HUDEP-2 (cell line): ENCODE results near the gene ZBTB22.
"Not testable (repeated sequence)": the region's sequence is repeated elsewhere in the genome, so short reads cannot be mapped to it uniquely, and the experiment has no call there.

Experiments used
- DNase-seq, 76 experiments: peaks; one replicate each; lab custom pipeline; 2025; ENCODE audit not compliant: unreplicated experiment in 76 of 76; lab: John Stamatoyannopoulos, UW

The ZBTB22 gene, protein sequence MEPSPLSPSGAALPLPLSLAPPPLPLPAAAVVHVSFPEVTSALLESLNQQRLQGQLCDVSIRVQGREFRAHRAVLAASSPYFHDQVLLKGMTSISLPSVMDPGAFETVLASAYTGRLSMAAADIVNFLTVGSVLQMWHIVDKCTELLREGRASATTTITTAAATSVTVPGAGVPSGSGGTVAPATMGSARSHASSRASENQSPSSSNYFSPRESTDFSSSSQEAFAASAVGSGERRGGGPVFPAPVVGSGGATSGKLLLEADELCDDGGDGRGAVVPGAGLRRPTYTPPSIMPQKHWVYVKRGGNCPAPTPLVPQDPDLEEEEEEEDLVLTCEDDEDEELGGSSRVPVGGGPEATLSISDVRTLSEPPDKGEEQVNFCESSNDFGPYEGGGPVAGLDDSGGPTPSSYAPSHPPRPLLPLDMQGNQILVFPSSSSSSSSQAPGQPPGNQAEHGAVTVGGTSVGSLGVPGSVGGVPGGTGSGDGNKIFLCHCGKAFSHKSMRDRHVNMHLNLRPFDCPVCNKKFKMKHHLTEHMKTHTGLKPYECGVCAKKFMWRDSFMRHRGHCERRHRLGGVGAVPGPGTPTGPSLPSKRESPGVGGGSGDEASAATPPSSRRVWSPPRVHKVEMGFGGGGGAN

DNA sequence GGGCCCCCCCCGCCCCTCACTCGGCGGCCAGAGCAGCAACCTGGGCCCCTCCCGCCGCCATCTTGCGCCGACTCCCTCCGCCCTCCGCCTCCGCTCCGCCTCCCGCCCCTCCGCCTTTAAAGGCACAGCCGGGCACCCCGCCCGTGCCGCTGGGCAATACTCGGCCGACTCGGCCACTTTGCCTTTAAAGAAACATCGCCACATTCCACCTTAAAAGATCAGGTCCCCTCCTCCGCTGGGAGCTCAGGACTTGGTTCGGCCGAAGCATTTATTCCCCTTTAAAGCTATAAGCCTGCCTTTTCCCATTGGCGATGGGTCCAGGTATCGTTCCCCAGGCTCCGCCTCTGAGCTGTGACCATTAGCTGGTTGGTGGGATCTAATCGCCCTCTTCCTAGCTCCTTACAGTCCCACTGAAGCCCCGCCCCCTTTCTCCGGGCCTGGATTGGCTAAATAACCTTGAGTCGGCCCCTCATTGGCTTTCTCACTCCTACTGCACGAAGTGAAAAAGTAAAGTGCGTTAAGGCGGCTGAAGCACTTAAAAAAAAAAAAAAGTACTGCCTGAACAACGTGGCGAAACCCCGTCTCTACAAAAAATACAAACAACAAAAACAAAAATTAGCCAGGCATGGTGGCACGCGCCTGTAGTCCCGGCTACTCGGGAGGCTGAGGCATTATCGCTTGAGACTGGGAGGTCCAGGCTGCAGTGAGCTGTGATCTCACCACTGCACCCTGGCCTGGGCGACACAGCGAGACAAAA lies at the start of gene ZBTB22:
ZBTB22 (minus strand) TSS at position 76 of the 757 bp plus-strand sequence. CDS start 828 bp downstream, outside the sequence.
- DNase-seq: peak in 75 of 76 experiments; percentile 89 to 100 (median 98)

DNA sequence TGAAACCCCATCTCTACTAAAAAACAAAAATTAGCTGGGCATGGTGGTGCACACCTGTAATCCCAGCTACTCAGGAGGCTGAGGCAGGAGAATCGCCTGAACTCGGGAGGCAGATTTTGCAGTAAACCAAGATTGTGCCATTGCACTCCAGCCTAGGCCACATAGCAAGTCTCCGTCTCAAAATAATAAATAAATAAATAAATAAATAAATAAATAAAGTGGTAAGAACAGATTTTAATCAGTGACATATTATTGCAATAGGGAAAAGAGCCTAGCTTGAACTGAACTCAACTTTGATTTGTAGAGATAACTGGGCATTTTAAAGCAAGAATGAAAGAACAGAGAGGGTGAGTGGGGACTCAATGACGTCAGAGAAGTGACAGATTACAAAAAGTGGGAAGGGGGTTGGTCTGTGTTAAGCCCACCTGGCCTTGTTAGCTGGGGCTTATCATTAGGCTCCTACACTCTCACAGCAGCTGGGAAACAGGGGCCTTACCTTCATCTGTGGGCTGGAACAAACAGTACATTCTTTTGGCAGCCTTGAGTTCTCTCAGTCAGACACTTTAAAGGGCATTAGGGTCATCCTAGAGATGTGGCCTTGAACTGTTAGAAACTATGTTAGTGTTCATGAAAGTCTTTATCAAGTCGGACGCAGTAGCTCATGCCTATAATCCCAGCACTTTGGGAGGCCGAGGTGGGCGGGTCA lies 49.6 kb upstream of the ZBTB22 start:
- no peak for DNase-seq

DNA sequence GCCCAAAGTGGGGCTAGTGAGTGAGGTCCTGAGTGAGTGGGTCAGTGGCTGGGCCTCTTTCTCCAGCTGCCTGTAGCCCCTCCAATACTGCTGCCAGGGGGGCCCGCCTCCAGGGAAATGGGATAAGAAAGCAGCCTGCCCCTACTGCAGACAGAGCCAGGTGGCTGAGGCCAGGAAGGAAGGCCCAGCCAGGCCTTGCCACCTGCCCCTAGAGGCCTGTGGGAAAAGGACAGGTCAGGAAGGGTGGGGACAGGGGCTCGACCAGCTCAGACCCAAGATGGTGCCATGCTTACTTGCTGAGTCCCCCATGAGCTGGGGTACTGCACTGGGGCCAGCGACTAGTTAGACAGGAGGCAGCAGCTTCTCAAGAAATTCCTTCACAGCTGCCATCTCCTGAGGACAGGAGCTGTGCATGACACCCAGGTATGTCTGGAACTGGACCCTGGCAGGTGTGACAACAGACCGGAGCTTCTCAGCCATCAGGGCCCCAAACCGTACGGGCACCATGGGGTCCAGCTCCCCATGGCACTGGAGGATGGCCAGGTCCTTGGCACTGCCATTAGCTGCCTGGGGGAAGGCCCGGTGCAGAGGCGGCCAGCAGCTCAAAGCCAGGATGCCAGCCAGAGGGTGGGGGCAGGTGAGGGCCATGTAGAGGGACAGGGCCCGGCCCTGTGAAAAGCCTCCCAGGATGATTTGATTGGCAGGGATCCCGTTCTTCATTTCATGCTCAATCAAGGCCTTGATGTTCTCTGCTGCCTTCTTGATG lies 47.8 kb upstream of the ZBTB22 start:
- DNase-seq: not testable (repeated sequence)

DNA sequence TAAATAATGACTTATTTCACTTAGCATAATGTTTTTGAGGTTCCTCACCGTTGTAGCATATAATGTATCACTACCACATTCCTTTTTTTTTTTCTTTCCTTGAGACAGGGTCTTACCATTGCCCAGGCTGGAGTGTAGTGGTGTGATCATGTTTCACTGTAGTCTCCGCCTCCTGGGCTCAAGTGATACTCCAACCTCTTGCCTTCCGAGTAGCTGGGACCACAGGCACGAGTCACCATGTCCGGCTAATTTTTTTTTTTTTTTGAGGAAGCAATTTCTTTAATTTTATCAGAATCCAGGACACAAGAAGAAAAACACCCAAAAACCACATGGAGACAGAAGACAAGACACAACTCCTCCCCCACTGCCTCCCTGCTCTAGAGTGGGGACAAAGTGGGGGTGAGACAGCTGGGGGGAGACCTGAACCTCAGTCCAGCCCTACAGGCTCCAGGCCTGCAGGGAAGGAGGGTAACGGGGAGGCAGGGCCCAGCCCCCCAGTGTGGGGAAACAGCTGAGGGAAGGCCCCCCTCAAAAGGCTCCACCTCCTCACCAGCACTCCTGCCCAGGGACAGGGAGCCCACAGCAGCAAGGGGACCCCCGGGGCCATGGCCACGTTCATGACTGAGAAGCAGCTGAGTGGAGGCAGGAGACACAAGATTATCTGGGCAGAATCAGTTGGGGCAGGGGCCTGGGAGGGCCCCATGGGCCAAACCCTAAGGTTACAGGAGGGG lies 47.1 kb upstream of the ZBTB22 start:
- DNase-seq: peak in 7 of 76 experiments; percentile 4 to 25 (median 16)

DNA sequence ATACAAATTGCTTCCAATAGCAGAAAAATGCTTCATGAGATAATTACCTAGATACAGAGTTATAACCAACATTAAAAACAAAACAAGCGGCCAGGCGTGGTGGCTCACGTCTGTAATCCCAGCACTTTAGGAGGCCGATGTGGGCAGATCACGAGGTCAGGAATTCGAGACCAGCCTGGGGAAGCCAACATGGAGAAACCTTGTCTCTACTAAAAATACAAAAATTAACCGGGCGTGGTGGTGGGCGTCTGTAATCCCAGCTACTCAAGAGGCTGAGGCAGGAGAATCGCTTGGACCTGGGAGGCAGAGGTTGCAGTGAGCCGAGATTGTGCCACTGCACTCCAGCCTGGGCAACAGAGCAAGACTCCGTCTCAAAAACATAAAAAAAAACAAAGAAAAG lies 45.9 kb upstream of the ZBTB22 start:
- not testable (repeated sequence) for DNase-seq

DNA sequence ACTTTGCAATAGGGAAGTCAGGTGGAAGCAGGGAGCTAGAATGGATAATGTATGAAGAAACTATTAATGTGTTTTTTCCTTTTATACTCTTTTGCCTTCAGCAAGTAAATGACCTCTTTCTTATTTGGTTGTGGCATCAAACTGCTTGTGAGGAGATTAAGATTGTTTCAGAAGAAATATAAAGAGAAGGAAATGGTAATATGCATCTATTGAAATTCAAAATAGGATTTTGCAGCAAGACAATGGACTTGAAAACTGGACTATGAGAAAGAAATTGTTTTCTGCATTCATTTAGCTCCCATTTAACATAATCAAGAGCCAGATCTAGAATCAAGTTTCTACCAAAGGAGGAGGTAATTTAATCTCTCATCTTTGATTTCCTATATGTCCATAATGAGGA lies 41.8 kb upstream of the ZBTB22 start:
- DNase-seq: no peak

DNA sequence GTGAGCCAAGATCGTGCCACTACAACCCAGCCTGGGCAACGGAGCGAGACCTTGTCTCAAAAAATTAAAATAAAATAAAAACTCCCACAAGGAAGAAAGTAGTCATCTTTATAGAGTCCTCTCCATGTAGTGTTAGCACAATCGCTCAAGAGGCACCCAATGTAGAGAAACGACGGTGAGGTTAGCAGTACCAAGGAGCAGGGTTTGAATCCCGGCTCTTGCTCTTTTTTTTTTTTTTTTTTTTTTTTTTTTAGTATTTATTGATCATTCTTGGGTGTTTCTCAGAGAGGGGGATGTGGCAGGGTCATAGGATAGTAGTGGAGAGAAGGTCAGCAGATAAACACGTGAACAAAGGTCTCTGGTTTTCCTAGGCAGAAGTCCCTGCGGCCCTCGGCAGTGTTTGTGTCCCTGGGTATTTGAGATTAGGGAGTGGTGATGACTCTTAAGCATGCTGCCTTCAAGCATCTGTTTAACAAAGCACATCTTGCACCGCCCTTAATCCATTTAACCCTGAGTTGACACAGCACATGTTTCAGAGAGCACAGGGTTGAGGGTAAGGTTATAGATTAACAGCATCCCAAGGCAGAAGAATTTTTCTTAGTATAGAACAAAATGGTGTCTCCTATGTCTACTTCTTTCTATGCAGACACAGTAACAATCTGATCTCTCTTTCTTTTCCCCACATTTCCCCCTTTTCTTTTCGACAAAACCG lies 39.8 kb upstream of the ZBTB22 start:
- peak in 6 of 76 experiments; percentile 13 to 37 (median 26) for DNase-seq

DNA sequence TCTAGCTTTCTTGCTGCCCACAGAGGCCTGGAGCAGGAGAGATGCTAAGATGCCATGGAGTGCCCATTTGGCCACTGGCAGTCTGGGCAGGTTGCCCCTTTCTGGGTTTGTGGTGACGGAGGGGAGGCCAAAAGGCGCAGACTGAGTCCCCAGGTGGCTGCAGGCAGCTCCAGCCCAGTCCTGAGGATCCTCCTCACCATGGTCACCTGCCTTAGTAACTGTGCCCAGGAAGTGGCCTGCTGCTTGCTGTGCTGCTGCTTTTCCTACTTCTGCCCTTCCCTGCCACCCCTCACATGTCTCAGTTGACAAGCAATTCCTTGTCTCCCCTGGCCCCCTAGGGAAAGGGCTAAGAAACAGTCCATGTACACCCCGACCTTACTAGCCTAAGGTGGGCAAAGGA lies 38.8 kb upstream of the ZBTB22 start:
- no peak for DNase-seq

DNA sequence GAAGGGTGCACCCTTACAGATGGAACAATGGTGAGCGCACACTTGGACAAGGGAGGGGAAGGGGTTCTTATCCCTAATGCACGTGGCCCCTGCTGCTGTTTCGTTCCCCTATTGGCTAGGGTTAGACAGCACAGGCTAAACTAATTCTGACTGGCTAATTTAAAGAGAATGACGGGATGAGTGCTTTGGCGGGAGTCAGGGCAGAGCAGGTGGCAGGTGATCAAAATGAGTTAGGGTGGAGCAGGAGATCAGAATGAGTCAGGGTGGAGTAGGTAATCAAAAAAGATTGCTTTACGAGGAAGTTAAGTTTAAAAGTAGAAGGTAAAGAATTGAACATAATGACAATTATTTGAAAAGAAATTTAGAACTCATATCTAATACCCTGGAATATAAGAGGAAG lies 38.3 kb upstream of the ZBTB22 start:
- not testable (repeated sequence) for DNase-seq

DNA sequence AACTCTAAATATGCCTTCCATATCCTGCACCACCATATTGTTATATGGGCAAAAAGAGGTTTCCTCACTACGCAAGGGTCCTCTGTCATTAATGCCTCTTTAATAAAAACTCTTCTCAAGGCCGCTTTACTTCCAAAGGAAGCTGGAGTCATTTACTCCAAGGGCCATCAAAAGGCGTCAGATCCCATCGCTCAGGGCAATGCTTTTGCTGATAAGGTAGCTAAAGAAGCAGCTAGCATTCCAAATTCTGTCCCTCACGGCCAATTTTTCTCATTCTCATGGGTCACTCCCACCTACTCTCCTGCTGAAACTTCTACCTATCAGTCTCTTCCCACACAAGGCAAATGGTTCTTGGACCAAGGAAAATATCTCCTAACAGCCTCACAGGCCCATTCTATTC lies 30.3 kb upstream of the ZBTB22 start:
- DNase-seq: no peak

DNA sequence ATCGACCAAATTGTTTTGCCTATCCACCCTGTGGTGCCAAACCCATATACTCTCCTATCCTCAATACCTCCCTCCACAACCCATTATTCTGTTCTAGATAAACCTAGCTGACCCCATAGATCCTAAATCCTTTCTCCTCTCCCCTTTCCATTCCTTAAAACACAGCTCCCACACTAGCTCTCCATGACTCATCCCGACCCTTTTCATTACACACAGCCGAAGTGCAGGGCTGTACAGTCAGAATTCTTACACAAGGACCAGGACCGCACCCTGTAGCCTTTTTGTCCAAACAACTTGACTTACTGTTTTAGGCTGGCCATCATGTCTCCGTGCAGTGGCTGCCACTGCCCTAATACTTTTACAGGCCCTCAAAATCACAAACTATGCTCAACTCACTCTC lies 29.4 kb upstream of the ZBTB22 start:
- not testable (repeated sequence) for DNase-seq

DNA sequence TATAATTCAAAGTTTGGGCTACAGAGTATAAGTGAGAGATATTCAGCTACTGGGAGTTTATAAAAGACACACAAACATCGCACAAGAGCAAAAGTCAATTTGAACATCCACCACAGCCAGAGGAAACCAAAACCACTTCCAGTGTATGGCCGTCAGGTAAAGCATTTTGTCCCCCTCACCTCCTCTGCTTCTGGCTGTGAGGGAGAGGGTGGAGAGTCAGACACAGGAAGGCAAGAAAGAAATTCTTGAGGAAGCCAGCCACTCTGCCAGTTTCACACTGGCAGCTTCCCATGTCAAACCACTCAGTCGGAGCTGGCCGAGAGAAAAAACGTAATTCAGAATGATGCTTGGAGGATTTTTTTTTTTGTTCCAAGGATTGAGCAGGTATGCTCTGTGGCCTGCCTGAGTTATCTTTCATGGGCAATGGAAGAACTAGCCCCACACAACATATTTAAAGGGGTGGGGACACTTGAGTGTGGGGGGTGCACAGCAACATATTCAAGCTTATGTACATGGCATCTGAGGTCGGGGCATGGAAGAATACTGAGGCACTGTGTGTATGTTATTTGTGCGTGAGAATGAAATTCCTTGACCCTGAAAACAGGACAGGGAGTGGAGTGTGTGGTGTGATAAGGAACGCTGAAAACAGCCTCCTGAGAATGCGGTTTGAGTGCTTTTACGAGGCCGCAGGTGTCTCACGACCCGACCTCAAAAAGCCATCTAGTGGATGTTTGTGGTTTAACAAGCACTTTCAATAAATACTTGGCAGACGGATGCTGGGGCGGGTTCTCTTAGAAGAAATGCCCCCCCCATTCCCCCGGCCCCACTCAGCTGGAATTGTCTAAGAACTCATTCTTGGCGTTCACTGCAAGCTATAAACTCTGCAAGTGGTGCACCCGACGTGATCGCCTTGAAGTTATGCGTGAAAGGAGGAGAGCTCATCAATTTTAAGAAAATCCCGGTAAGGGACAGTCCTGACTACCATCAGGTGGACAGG lies 27.5 kb upstream of the ZBTB22 start:
- DNase-seq: peak in 64 of 76 experiments; percentile 8 to 81 (median 47)

DNA sequence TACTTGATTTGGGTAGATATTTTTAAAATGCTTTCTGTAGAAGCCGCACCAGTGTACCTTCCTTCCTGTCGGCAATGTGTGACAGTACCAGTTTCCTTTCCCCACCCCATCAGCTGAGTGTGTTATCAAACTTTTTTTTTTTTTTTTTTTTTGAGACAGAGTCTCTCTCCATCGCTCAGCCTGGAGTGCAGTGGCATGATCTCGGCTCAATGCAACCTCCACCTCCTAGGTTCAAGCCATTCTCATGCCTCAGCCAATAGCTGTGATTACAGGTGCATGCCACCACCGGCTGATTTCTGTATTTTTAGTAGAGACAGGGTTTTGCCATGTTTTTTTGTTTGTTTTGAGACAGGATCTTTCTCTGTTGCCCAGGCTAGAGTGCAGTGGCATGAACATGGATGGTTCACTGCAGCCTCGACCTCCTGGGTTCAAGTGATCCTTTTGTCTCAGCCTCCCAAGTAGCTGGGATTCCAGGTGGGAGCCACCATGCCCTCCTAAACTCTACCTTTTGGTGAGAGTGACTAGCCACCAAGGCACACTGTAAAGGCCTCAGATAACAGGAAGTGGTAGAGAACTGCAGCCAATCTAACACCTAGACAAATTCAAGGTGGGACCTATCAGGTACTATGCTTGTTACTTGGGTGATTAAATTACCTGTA lies 26.5 kb upstream of the ZBTB22 start:
- DNase-seq: peak in 6 of 76 experiments; percentile 5 to 30 (median 18)

DNA sequence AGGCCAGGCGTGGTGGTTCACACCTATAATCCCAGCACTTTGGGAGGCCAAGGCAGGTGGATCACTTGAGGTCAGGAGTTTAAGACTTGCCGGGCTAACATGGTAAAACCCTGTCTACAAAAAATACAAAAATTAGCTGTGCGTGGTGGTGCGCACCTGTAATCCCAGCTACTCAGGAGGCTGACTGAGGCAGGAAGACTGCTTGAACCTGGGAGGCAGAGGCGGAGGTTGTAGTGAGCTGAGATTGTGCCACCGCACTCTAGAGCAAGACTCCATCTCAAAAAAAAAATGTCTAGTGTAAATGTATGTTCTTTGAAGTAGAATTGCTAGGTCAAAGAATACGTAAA lies 26.0 kb upstream of the ZBTB22 start:
- DNase-seq: not testable (repeated sequence)

DNA sequence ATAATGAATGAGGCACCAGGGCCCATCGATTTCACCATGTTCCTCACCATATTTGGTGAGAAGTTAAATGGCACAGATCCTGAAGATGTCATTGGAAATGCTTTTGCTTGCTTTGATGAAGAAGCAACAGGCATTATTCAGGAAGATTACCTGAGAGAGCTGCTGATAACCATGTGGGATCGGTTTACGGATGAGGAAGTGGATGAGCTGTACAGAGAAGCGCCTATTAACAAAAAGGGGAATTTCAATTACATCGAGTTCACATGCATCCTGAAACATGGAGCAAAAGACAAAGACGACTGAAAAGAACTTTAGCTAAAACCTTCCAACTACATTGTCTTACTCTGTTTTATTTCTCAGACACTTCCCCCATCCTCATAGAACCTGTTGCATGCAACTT lies 21.6 kb upstream of the ZBTB22 start:
- no peak for DNase-seq

DNA sequence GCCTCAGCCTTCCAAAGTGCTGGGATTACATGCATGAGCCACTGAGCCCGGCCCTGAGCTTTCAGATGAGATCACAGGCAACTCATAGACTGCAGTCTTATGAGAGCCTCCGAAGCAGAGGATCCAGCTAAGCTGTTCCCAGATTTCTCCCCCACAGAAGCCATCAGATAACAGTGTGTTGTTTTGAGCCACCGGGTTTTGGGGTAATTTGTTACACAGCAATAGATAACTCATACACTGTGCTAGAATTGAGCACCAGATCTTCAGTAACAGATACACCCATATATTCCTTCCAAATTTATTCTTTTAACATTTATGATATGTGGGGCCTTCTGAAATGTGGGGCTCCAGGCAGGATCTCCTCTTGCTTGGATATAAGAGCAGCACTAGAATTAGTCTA lies 19.0 kb upstream of the ZBTB22 start:
- DNase-seq: no peak

DNA sequence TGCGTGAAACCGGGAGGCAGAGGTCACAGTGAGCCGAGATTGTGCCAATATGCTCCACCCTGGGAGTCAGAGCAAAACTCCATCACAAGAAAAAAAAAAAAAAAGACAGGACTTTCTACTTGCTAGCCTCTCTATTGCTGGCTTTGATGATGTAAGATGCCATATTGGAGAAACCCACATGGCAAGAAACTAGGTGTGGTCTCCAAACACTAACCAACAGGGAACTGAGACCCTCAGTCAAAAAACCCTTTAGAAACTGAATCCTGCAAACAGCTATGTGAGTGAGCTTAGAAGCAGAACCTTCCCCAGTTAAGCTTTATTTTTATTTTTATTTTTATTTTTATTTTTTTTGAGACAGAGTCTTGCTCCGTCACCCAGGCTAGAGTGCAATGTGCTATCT lies 18.4 kb upstream of the ZBTB22 start:
- no peak for DNase-seq
